GM08714 (cell line): Measurements from ENCODE around the gene DLG2.

Experiments
- H3K4me3 ChIP-seq: fragments of 200-500 bp; sonication (Bioruptor generic); 2 replicates; pipeline ENCODE4 v1.5.1; 2014; ENCODE audit warnings: mild to moderate bottlenecking, low read length, inconsistent platforms
- ZNF274 ChIP-seq: IDR thresholded peaks from 2 replicates; pipeline ENCODE4 v1.6.1; 2012; ENCODE audit warnings: mild to moderate bottlenecking, low read depth, low read length

Gene DLG2

DNA sequence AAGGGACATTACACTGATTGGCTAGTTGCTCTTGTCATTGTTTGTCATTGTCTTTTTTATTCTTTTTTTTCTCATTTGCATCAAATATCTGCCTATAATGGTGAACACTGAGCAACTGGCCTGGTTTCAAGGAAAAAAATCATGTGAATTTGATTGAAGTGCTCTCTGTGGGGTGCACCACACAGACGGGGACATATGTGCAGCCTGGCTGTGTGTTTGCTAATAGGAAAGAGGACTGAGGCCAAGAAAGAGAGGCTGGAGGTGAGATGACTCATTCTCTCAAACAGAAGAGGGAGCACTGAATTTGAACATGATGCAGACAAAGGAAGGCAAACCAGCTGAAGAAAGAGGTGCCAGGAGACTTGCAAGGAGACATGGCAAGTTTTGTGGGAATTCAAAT lies 1656.1 kb downstream of the DLG2 start:
- TF ChIP-seq ZNF274: no peak
- H3K4me3 ChIP-seq: no peak overlapping the region

GRCh38 chr11:83970061-83970671 lies 1657.0 kb downstream of the DLG2 start:
- no peak overlapping the region for H3K4me3 ChIP-seq
- no peak for TF ChIP-seq ZNF274

DNA sequence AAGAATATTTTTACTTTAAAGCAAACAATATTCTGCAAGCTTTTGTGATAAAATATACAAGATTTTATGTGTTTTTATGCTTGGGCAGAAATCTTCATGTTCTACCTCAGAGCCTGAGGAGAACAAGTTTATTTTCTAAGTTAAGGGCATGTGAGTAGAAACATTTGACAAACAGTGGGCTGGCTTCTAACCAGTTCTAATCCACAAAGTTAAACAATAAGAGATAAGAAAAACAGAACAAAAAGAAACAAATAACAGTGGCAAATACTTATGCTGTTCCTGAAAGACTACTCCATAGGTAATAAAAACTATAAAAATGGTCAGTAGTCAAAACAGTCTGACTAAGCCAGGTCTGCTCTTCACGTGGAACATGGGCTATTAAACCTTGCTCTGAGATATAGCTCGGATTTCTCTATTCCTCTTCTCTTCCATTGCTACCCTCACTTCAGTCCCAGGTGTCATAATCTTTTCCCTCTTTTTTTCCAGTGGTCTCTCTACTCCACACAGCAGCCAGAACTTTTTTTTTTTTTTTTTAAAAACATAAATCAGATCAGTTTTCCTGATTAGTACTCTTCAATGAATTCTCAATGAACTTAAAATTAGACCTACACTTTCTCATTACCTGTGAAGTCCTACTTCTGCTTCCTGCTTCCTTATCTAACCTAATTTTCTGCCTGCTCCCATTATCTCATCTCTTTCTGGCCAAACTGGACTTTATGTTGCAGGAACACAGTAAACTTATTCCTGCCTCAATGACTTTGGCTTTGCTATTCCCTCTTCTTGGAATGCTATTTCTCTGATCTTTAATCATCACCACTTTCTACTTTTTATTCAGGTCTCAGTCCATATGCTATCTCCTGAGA lies 1669.9 kb downstream of the DLG2 start:
- no peak for TF ChIP-seq ZNF274
- no peak overlapping the region for H3K4me3 ChIP-seq

DNA sequence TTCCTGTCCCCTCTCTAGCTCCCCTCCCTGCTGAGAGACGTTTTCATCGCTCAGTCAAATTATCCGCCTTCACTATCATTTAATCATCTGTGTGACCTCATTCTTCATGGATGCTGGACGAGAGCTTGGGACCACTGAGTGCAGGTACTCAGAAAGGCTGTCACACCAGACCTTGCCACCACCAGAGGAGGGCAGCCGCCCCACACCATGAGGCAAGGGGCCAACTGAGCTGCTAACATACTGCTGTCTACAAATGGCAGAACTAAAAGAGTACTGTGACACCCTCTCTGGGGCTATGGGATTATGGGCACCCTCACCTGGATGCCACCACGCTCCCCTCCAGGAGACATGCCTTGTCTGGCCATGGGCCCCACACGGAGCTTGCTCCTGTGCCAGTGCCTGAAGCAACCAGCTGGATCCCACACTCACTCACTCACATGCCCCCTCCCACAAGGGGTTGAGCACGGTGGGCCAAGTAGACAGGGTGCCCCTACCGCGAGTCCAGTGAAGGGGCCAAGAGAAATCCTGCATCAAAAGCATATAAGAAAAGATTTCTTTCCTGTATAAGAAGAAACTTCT lies 1670.9 kb downstream of the DLG2 start:
- no peak for TF ChIP-seq ZNF274

GRCh38 chr11:83954780-83955179 lies 1672.4 kb downstream of the DLG2 start:
- TF ChIP-seq ZNF274: no peak
- H3K4me3 ChIP-seq: no peak overlapping the region

More for the DNA sequence above, 1670.9 kb downstream of the DLG2 start:
- no peak overlapping the region for H3K4me3 ChIP-seq

DNA sequence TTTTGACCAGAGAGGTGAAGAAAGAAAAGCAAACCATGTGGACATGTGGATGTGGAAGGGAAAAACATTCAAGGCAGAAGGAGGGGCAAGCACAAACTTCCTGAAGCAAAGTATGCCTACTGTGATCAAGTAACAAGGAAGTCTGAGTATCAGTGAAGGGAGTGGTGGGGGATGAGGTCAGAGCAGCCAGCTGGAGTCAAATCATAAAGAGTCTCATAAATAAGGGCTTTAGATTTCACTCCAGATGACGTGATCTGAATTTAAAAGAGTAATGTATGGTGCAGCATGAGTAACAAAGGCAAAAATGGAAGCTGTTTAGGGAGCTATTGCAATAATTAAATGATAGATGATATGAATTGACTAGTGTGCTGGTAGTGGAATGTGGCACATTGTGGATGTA lies 1675.6 kb downstream of the DLG2 start:
- no peak for TF ChIP-seq ZNF274
- no peak overlapping the region for H3K4me3 ChIP-seq

GRCh38 chr11:83948200-83948599 lies 1678.9 kb downstream of the DLG2 start:
- no peak overlapping the region for H3K4me3 ChIP-seq
- no peak for TF ChIP-seq ZNF274

GRCh38 chr11:83945976-83946375 lies 1681.2 kb downstream of the DLG2 start:
- no peak overlapping the region for H3K4me3 ChIP-seq
- no peak for TF ChIP-seq ZNF274

GRCh38 chr11:83941050-83941449 lies 1686.1 kb downstream of the DLG2 start:
- no peak overlapping the region for H3K4me3 ChIP-seq
- TF ChIP-seq ZNF274: no peak

DNA sequence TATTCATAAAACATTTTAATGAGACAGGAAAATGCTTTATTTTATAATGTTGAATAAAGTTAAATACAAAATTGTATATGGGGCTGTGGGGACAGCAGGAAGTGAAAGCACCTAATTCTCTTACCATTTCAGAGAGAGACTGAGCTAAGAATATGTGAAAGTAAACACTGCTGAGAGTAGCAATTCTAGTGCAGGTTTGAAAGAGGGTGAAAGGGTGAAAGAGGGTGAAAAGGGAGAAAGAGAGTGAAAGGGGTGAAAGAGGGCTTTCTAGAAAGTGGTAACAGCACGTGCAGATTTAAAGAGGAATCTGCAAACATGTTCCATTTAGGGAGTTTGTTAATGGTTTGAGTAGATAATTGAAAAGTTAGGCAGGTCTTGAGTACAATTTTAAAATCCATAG lies 1689.0 kb downstream of the DLG2 start:
- TF ChIP-seq ZNF274: no peak
- no peak overlapping the region for H3K4me3 ChIP-seq

- TF ChIP-seq ZNF274: no peak
- H3K4me3 ChIP-seq: no peak overlapping the region
These were observed 1694.1 kb downstream of the DLG2 start for GRCh38 chr11:83933008-83933407.

DNA sequence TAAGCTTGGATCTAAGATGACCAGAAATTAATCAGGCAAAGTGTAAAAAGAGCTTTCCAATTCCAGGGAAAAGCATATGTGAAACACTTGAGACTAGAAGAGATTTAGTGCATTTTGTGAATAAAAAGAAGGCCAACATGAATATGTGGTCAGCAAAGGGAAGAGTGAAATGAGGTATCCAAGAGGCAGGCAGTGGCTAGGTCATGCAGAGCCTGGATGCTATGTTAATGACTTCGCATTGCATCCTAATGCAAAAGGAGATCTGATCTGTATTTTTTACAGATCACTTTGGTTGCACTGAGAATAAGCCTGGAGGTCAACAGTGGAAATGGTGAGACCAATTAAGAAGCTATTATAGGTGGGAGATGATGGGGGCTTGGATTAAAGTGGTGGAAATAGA lies 1699.7 kb downstream of the DLG2 start:
- H3K4me3 ChIP-seq: no peak overlapping the region
- TF ChIP-seq ZNF274: no peak

DNA sequence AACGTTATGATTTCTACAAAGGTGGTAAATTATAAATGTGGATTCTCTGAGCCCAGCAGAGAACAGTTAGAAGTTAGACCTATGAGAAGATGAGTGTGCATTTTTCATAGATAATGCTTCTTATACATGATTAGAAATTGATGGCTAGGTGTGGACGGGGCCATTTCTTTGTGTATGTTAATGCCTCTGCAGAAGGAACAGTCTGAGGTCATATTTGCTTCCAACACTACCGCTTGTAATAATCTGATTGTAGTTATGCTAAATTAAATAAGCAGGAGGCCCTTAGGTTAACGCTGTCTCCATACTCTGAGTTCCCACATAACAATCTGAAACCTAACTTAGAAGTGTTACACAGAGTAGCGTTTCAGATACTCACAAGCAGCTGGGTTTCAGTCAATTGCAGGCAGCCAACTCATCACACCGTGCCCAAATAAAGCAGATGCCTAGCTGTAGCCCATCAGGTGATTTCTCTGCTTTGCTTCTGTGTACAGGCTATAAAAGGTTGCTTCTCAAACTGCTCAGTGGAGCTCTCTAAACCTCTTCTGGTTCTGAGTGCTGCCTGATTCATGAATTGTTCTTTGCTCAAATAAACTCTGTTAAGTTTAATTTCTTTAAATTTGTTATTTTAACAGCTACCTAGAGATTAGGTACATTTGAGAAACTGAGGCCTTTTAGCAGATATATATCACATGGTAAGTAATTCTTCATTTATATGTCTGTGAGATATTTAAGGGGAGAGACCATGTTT lies 1702.2 kb downstream of the DLG2 start:
- TF ChIP-seq ZNF274: no peak

GRCh38 chr11:83923961-83924360 lies 1703.2 kb downstream of the DLG2 start:
- H3K4me3 ChIP-seq: no peak overlapping the region

More for the DNA sequence above, 1702.2 kb downstream of the DLG2 start:
- H3K4me3 ChIP-seq: no peak overlapping the region

DNA sequence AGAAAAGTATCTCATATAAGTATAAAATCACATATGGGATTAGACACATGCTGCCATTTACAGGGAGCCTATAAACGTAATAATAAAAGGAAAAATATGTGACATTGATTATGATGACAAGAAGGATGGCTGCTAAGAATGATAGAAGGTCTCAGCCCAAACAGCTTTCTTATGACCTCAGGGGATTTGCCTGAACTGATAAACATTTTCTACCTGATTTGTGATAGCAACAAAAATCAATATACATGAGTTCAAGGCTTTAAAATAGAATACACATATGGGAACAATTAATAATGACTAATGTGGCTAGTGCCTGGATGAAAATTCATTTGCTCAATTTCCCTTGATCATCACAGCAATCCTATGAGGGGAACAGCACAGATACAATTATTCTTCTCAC lies 1704.2 kb downstream of the DLG2 start:
- TF ChIP-seq ZNF274: no peak
- H3K4me3 ChIP-seq: no peak overlapping the region

More at GRCh38 chr11:83923961-83924360, 1703.2 kb downstream of the DLG2 start:
- no peak for TF ChIP-seq ZNF274
